ENCODE measurements around the gene IGIP. TPM values are rescaled to one million over a fixed set of nuclear protein-coding genes. Genes with fewer than 3 reads are reported as not detected.

Gene IGIP
- total and polyA plus RNA-seq, 4 donors = 2.3 to 11.8 (median 3.7) TPM

GRCh38 chr5:140118302-140118936 lies 7.3 kb upstream of the IGIP start:
- H3K36me3 ChIP-seq (ENCODE audit: control insufficient read depth in 4 of 4, insufficient read depth in 3 of 4, low read depth in 1 of 4, low read length in 3 of 4) = no peaks in the 10 kb centered on the region
- WGBS = 70% methylated on average over 3 of the region's 3 CpGs
- TF ChIP-seq RAD21 (IDR thresholded peaks at IDR 0.05) (no peak), MAX (IDR thresholded peaks at IDR 0.05) (no peak), FOXA1 (IDR thresholded peaks at IDR 0.05) (no peak), SP1 (IDR thresholded peaks at IDR 0.05) (no peak)
- DNase-seq (ENCODE audit: low spot score) = no peak
- no peak overlapping the region for H3K4me3 ChIP-seq (ENCODE audit: low read depth in 1 of 3, low read length in 3 of 3)
- no peaks in the 10 kb centered on the region for H3K9me3 ChIP-seq (ENCODE audit: control insufficient read depth in 4 of 4, low read length in 3 of 4)
- peaks cover 0 to 38% (median 26%) of the 10 kb centered on the region in 4 donors for H3K4me1 ChIP-seq (ENCODE audit: control insufficient read depth in 4 of 4, insufficient read depth in 4 of 4, low read length in 3 of 4)
- no peak overlapping the region for H3K27ac ChIP-seq (ENCODE audit: low read depth in 1 of 2, low read length in 2 of 2)
- H3K9ac ChIP-seq (ENCODE audit: low read depth in 1 of 2, low read length in 2 of 2) = no peak overlapping the region
- no peaks in the 10 kb centered on the region for H3K27me3 ChIP-seq (ENCODE audit: control insufficient read depth in 4 of 4, insufficient read depth in 4 of 4, low read length in 3 of 4)

GRCh38 chr5:140126315-140127012 lies 727 bp downstream of the IGIP start:
- DNase-seq (ENCODE audit: low spot score) = no peak

More at GRCh38 chr5:140126315-140127012, 727 bp downstream of the IGIP start:
- Histone ChIP-seq H3K27ac (ENCODE audit: low read depth in 1 of 2, low read length in 2 of 2) (no peak overlapping the region), H3K4me3 (ENCODE audit: low read depth in 1 of 3, low read length in 3 of 3) (no peak overlapping the region), H3K27me3 (ENCODE audit: control insufficient read depth in 4 of 4, insufficient read depth in 4 of 4, low read length in 3 of 4) (no peaks in the 10 kb centered on the region), H3K36me3 (ENCODE audit: control insufficient read depth in 4 of 4, insufficient read depth in 3 of 4, low read depth in 1 of 4, low read length in 3 of 4) (no peaks in the 10 kb centered on the region), H3K4me1 (ENCODE audit: control insufficient read depth in 4 of 4, insufficient read depth in 4 of 4, low read length in 3 of 4) (peaks cover 4 to 23% (median 7%) of the 10 kb centered on the region in 4 donors), H3K9me3 (ENCODE audit: control insufficient read depth in 4 of 4, low read length in 3 of 4) (no peaks in the 10 kb centered on the region), H3K9ac (ENCODE audit: low read depth in 1 of 2, low read length in 2 of 2) (no peak overlapping the region)
- TF ChIP-seq FOXA1 (IDR thresholded peaks at IDR 0.05) (no peak), CTCF (IDR thresholded peaks at IDR 0.05; ENCODE audit: low read depth, low read length, missing input control) (no peak), MAX (IDR thresholded peaks at IDR 0.05) (no peak), NR2F2 (IDR thresholded peaks at IDR 0.05) (no peak), GABPA (IDR thresholded peaks at IDR 0.05 in 1 of 2, conservative IDR thresholded peaks at IDR 0.05 in 1 of 2) (no peak), RXRA (IDR thresholded peaks at IDR 0.05) (no peak), HNF4G (IDR thresholded peaks at IDR 0.05) (no peak), YY1 (IDR thresholded peaks at IDR 0.05) (no peak), RAD21 (IDR thresholded peaks at IDR 0.05) (no peak), REST (IDR thresholded peaks at IDR 0.05) (no peak), FOXA2 (IDR thresholded peaks at IDR 0.05) (no peak), SP1 (IDR thresholded peaks at IDR 0.05) (no peak), TAF1 (conservative IDR thresholded peaks at IDR 0.05) (no peak), ATF3 (IDR thresholded peaks at IDR 0.05) (no peak)
- 70% methylated on average over 6 of the region's 6 CpGs for WGBS

All from liver (tissue), 9 donors.